WTC11 (cell line): Measurements from ENCODE around the gene SDHAF1.

Source experiments
- ATF2 ChIP-seq: sonication (generic); formaldehyde crosslinking; IDR thresholded peaks from 2 replicates; pipeline ENCODE4 v1.8.1; 2022; ENCODE audit warnings: low read depth, missing genetic modification reagents, borderline replicate concordance
- CDX4 ChIP-seq: fragments of 250-450 bp; sonication (Bioruptor Pico); IDR thresholded peaks from 2 replicates; pipeline ENCODE4 v1.9.0; 2021; ENCODE audit warnings: moderate library complexity, mild to moderate bottlenecking, inconsistent platforms, borderline replicate concordance
- CTCF ChIP-seq: fragments of 200-600 bp; IDR thresholded peaks from 2 replicates; pipeline ENCODE4 v1.8.0; 2022; ENCODE audit warnings: antibody characterized with exemption
- ESRRA ChIP-seq: sonication (generic); formaldehyde crosslinking; IDR thresholded peaks from 2 replicates; pipeline ENCODE4 v1.8.1; 2022; ENCODE audit warnings: mild to moderate bottlenecking, missing genetic modification reagents, borderline replicate concordance
- SMAD4 ChIP-seq: sonication (generic); formaldehyde crosslinking; IDR thresholded peaks from 2 replicates; pipeline ENCODE4 v1.8.0; 2022; ENCODE audit warnings: mild to moderate bottlenecking, missing genetic modification reagents

- TF ChIP-seq CTCF (no peak), ATF2 (CRISPR knock-in tag) (no peak), ESRRA (CRISPR knock-in tag) (no peak), CDX4 (no peak), SMAD4 (CRISPR knock-in tag) (no peak)
These were observed 8.1 kb upstream of the SDHAF1 start for GRCh38 chr19:35986664-35987570.
